RWPE2 (cell line): ENCODE results near the gene SKP1.

Source experiments
- ATAC-seq: fragments of 200-7000 bp; cut with Tn5 transposase; 3 replicates; pipeline ENCODE4 v1.9.1; 2021; ENCODE audit warnings: low read depth
- DNase-seq: peaks from one replicate; pipeline ENCODE4 v3.0.0-alpha.2; 2020; ENCODE audit warnings: low spot score
- H3K27ac ChIP-seq: fragments of 450-650 bp; 2 replicates; pipeline ENCODE4 v1.5.1; 2017; ENCODE audit warnings: mild to moderate bottlenecking; ENCODE audit not compliant: poor library complexity, severe bottlenecking
- H3K27me3 ChIP-seq: fragments of 250-450 bp; sonication (Bioruptor Pico); 2 replicates; pipeline ENCODE4 v1.5.1; 2021; ENCODE audit warnings: mild to moderate bottlenecking, moderate library complexity; ENCODE audit not compliant: insufficient read depth, poor library complexity, severe bottlenecking
- H3K36me3 ChIP-seq: fragments of 250-450 bp; sonication (Bioruptor Pico); 2 replicates; pipeline ENCODE4 v1.5.1; 2020; ENCODE audit warnings: low read depth, mild to moderate bottlenecking, moderate library complexity
- H3K4me1 ChIP-seq: fragments of 250-450 bp; sonication (Bioruptor Pico); 2 replicates; pipeline ENCODE4 v1.5.1; 2021; ENCODE audit warnings: mild to moderate bottlenecking, moderate library complexity; ENCODE audit not compliant: insufficient read depth, poor library complexity, severe bottlenecking
- H3K4me3 ChIP-seq: fragments of 250-450 bp; sonication (Bioruptor Pico); 2 replicates; pipeline ENCODE4 v1.5.1; 2021; ENCODE audit warnings: mild to moderate bottlenecking, moderate library complexity; ENCODE audit not compliant: severe bottlenecking
- H3K9me3 ChIP-seq: fragments of 250-450 bp; sonication (Bioruptor Pico); 2 replicates; pipeline ENCODE4 v1.5.1; 2021; ENCODE audit warnings: mild to moderate bottlenecking, moderate library complexity; ENCODE audit not compliant: severe bottlenecking
- TF ChIP-seq, protein P1 (sequence below): fragments of 450-650 bp; IDR thresholded peaks from one replicate; pipeline ENCODE4 v1.5.1; 2017; ENCODE audit warnings: mild to moderate bottlenecking, moderate library complexity; ENCODE audit not compliant: poor library complexity, severe bottlenecking

SKP1 gene

GRCh38 chr5:134143431-134143830, 33.3 kb downstream of the SKP1 start:
- peaks cover 49% of the 10 kb centered on the region for H3K36me3 ChIP-seq
- TF ChIP-seq, protein P1, sequence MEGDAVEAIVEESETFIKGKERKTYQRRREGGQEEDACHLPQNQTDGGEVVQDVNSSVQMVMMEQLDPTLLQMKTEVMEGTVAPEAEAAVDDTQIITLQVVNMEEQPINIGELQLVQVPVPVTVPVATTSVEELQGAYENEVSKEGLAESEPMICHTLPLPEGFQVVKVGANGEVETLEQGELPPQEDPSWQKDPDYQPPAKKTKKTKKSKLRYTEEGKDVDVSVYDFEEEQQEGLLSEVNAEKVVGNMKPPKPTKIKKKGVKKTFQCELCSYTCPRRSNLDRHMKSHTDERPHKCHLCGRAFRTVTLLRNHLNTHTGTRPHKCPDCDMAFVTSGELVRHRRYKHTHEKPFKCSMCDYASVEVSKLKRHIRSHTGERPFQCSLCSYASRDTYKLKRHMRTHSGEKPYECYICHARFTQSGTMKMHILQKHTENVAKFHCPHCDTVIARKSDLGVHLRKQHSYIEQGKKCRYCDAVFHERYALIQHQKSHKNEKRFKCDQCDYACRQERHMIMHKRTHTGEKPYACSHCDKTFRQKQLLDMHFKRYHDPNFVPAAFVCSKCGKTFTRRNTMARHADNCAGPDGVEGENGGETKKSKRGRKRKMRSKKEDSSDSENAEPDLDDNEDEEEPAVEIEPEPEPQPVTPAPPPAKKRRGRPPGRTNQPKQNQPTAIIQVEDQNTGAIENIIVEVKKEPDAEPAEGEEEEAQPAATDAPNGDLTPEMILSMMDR: no peak

GRCh38 chr5:134142806-134143205, 33.9 kb downstream of the SKP1 start:
- TF ChIP-seq, protein P1: no peak
- peaks cover 14% of the 10 kb centered on the region for H3K4me1 ChIP-seq
- H3K9me3 ChIP-seq: no peaks in the 10 kb centered on the region
- H3K27me3 ChIP-seq: no peaks in the 10 kb centered on the region
- peaks cover 43% of the 10 kb centered on the region for H3K36me3 ChIP-seq
- no peak for ATAC-seq
- DNase-seq: peak; percentile 70
- H3K27ac ChIP-seq: no peak overlapping the region
- no peak overlapping the region for H3K4me3 ChIP-seq

More at GRCh38 chr5:134143431-134143830, 33.3 kb downstream of the SKP1 start:
- Histone ChIP-seq H3K27me3 (no peaks in the 10 kb centered on the region), H3K4me3 (no peak overlapping the region), H3K9me3 (no peaks in the 10 kb centered on the region), H3K27ac (no peak overlapping the region), H3K4me1 (peaks cover 9% of the 10 kb centered on the region)
- ATAC-seq: no peak
- no peak for DNase-seq

DNA sequence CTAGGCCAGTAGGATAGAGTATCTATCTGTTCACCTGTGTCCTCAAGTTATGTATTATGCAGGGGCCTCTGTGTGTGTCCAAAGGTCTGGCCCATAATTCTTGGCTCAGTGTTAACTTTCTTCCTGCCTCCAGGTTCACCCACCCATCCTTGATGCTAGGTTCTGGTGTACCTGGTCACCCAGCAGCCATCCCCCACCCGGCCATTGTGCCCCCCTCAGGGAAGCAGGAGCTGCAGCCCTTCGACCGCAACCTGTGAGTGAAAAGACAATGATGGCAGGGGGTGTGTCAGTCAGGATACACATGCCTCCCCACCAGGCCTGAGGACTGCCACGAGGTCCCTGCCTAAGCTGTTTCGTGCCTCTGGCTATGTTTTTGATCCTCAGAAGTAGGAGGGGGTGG, 34.7 kb downstream of the SKP1 start:
- ATAC-seq (no peak), DNase-seq (no peak)
- Histone ChIP-seq H3K36me3 (peaks cover 41% of the 10 kb centered on the region), H3K4me1 (peaks cover 14% of the 10 kb centered on the region), H3K4me3 (no peak overlapping the region), H3K9me3 (no peaks in the 10 kb centered on the region), H3K27me3 (no peaks in the 10 kb centered on the region), H3K27ac (no peak overlapping the region)
- TF ChIP-seq, protein P1: no peak

DNA sequence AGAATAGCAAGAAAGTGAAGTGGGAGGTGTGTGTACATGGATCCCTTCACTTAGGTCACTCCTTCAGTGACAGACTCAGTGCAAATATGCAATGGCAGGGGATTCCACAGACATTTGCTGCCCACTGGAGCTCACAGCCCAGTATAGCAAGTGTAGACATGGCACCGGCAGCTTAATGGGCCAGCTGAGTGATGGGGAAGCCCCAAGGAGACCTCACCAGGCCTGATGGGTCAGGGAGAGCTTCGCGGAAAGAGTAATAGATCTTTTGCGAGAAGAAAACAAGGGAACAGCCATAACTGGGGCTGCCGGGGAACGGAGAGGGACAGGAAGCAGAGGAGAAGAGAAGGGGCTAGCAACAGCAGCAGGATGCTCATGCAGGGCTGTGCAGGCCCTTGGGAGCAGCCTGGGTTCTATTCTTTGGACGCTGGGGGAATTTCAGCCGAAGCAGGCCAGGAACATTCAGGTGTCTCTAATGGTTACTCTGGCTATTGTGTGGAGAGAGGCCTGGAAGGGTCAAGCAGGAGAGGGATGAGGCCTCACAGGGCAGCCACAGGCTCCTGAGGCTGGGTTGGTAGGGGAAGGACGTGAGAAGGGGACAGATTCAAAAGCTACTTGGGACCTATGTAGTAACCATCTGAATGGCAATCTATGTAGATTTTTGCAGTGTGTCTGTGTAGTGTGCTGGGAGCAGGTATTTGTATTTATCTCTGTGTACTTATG, 35.3 kb downstream of the SKP1 start:
- Histone ChIP-seq H3K27ac (peak overlapping the region; percentile 7), H3K9me3 (no peaks in the 10 kb centered on the region), H3K4me1 (peaks cover 14% of the 10 kb centered on the region), H3K36me3 (peaks cover 45% of the 10 kb centered on the region), H3K27me3 (no peaks in the 10 kb centered on the region), H3K4me3 (no peak overlapping the region)
- TF ChIP-seq, protein P1: no peak
- DNase-seq: no peak
- no peak; the same call in 2 of the 3 replicates for ATAC-seq

DNA sequence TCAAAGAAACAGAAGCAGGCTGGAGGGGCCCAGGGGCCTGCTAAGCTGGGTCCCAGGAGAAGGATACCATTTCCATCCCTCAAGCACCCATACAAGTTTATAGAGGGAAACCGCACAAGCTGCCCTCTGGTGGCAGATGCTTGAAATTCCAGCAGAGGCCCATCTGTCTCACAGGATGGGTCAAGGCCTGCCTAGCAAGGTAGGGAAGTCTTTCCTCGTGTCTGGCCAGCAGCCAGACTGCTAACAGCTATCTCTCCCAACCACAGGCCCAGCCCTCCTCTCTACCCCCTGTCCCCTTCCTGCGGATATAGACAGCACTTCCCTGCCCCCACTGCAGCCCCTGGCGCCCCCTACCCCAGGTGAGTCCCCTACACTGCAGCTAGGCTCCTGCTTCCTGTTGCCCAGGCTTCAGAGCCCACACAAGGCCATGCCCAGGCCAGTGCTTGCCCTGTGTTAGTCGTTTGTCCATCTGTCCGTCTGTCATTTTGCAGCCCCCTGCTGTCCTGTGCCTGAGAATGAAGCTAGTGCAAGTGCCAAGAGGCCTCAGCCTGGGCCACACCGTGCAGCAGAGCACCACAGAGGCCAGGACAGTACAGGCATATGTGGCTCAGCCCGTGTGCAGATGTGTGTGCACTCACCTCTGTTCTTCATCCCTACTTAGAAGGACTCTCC, 36.1 kb downstream of the SKP1 start:
- H3K27me3 ChIP-seq: no peaks in the 10 kb centered on the region
- H3K27ac ChIP-seq: peak overlapping the region; percentile 7
- TF ChIP-seq, protein P1: peak; percentile 94
- ATAC-seq (peak; percentile 80), DNase-seq (peak; percentile 88)
- H3K4me1 ChIP-seq: peaks cover 14% of the 10 kb centered on the region
- H3K4me3 ChIP-seq: no peak overlapping the region
- H3K9me3 ChIP-seq: no peaks in the 10 kb centered on the region
- H3K36me3 ChIP-seq: peaks cover 39% of the 10 kb centered on the region
